CD4-positive, alpha-beta T cell treated with Interferon gamma for 1 hour (primary cell): ENCODE results near the gene EPB41.
"Not testable (repeated sequence)": the region's sequence is repeated elsewhere in the genome, so short reads cannot be mapped to it uniquely, and the experiment has no call there.

Experiments
- DNase-seq: peaks from one replicate; pipeline ENCODE4 v3.0.0-alpha.2; 2020

EPB41 gene

GRCh38 chr1:28914228-28915030 is at the start of gene EPB41:
TSS of gene EPB41 (plus strand) at chr1:28914569. CDS start at chr1:28987438, 72,869 bp downstream.
- DNase-seq = peak; percentile 91

- DNase-seq = no peak
Measured at GRCh38 chr1:28864695-28865094, 49.7 kb upstream of the EPB41 start.

GRCh38 chr1:28865997-28866650 is 48.2 kb upstream of the EPB41 start:
- no peak for DNase-seq

- DNase-seq = no peak
Measured at GRCh38 chr1:28867850-28868249, 46.5 kb upstream of the EPB41 start.

GRCh38 chr1:28869952-28870351 is 44.4 kb upstream of the EPB41 start:
- no peak for DNase-seq

GRCh38 chr1:28871631-28872401 is 42.6 kb upstream of the EPB41 start:
- DNase-seq = no peak

- not testable (repeated sequence) for DNase-seq
Measured at GRCh38 chr1:28875134-28875533, 39.2 kb upstream of the EPB41 start.

GRCh38 chr1:28877132-28877781 is 37.1 kb upstream of the EPB41 start:
- peak; percentile 68 for DNase-seq

- no peak for DNase-seq
Measured at GRCh38 chr1:28878796-28879195, 35.6 kb upstream of the EPB41 start.

GRCh38 chr1:28882009-28882628 is 32.2 kb upstream of the EPB41 start:
- peak; percentile 73 for DNase-seq

- DNase-seq = no peak
Measured at GRCh38 chr1:28883242-28883616, 31.1 kb upstream of the EPB41 start.

GRCh38 chr1:28885472-28885877 is 28.9 kb upstream of the EPB41 start:
- DNase-seq = no peak

GRCh38 chr1:28885977-28886730 is 28.2 kb upstream of the EPB41 start:
- no peak for DNase-seq

GRCh38 chr1:28886731-28887418 is 27.5 kb upstream of the EPB41 start:
- DNase-seq = peak; percentile 91

GRCh38 chr1:28887419-28887834 is 26.9 kb upstream of the EPB41 start:
- DNase-seq = peak; percentile 80

GRCh38 chr1:28887835-28888682 is 26.3 kb upstream of the EPB41 start:
- no peak for DNase-seq

- no peak for DNase-seq
Measured at GRCh38 chr1:28888915-28889314, 25.5 kb upstream of the EPB41 start.

- no peak for DNase-seq
Measured at GRCh38 chr1:28889357-28889756, 25.0 kb upstream of the EPB41 start.

GRCh38 chr1:28890435-28890834 is 23.9 kb upstream of the EPB41 start:
- DNase-seq = no peak

- DNase-seq = no peak
Measured at GRCh38 chr1:28890836-28891235, 23.5 kb upstream of the EPB41 start.
